Hematopoietic multipotent progenitor cell treated with erythropoietin and hydrocortisone succinate and interleukin-3 and kit ligand, for 17 days (in vitro differentiated cells): ENCODE data around the gene LCE2B.
"Not testable (repeated sequence)": the region's sequence is repeated elsewhere in the genome, so short reads cannot be mapped to it uniquely, and the experiment has no call there.

ENCODE experiments used
- DNase-seq: peaks from one replicate; pipeline ENCODE4 v3.0.0-alpha.2; 2015; ENCODE audit warnings: low spot score

Gene LCE2B, protein sequence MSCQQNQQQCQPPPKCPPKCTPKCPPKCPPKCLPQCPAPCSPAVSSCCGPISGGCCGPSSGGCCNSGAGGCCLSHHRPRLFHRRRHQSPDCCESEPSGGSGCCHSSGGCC

DNA sequence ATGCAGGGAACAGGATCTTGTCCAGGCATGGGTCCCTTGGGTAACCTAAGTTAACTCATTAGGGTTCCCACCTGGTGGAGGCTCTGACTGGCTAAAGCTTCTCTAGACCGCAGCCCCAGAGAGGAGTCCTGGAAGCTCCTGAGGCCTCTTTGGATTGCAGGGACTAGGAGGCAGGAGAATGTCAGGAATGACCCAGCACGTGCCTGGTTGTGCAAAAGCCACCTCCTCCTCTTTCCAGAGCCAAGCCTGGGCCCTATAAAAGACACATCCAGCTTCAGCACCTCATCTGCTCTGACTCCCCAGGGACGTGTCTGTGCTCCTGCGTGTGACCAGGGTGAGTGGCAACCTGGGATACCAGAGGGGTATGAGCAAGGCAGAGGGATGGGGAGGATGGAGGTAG is at the start of gene LCE2B:
Gene LCE2B (plus strand): TSS at position 301 of the 400 bp plus-strand sequence. CDS start 721 bp downstream, outside the sequence.
- DNase-seq, result not testable (repeated sequence)

DNA sequence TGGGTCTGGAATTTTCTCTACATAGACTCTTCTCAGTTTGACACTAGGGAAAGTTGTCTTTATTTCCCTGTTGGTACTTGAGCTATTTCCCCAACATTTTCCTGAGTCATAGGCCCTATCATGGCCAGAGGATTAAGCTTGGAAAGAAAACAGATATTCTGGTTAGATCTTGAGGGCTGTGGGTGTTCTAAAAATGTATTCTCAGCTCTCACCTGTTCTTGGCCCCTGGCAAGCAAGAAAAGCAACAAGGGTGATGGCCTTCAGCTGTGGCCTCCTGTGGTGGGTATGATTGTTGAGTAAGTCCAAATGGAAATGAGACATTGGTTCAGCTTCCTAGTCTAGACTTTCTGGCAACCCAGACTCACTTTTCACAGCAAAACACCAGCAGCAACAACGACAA is 45.6 kb upstream of the LCE2B start:
- no peak for DNase-seq

DNA sequence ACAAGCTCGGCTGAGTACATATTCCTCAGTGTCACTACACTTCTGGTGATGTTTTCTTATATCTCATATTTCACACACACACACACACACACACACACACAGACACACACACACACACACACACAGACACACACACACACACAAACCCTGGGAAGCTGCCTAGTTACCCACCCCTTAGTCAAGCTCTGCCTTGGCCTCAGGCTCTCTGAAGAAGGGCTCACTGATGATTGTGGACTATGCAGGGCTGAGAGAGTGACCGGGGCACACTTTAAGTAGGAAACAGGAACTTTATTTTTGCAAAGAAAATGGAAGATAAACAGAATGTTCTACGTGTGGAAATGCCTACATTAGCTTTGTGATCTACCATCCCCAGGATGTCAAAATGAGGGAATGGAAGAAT is 42.0 kb upstream of the LCE2B start:
- no peak for DNase-seq

DNA sequence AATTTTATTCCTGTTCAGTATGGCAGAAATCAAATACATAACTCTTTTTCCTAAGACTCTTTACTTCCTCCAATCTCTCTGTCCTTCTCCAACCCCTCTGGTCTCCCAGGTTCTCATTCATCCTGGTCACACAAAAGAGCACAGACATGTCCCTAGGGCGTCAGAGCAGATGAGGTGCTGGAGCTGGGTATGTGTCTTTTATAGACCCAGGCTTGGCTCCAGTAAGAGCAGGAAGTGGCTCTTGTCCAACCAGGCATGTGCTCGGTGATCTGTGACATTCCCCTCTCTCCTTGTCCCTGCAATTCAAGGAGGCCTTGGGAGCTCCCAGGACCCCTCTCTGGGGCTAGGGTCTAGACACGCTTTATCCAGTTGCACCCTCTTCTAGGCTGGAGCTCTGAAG is 40.8 kb upstream of the LCE2B start:
- DNase-seq, result no peak

DNA sequence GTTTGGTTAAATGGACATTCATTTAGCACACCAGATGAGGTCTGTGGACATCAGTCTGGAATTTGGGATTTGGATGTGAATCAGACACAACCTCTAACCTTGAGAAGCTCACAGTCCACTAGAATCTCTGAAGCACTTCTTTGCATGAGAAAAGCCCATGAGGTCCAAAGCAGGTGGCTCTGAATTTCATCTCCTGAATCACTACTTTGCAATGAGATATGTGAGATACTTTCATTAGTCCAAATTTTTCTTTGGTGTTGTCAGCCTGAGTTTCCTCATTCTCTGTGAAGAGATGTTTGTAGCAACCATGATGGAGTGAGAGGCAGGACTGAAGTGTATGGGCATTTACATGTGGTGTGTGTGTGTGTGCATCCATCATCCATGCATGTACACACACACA is 39.3 kb upstream of the LCE2B start:
- no peak for DNase-seq

DNA sequence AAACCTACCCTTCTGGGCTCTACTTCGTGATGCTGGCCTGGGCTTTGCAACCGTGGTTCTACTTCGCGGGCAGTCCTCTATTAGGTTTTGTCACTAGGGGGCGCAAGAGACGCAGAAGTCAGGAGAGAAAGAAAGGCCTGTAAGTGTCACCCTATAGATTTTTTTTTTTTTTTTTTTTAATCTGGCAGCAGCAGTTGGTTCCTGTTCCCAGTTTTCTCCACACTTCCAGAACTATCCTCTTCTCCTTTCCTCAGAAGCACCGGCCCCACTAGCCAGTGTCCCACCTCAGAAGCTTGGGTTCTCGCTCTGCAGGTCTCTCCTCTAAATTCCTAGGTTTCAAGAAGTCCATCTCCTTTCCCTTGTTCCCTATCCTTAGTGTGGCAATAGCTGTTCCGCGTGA is 31.8 kb upstream of the LCE2B start:
- DNase-seq, result peak; percentile 53

DNA sequence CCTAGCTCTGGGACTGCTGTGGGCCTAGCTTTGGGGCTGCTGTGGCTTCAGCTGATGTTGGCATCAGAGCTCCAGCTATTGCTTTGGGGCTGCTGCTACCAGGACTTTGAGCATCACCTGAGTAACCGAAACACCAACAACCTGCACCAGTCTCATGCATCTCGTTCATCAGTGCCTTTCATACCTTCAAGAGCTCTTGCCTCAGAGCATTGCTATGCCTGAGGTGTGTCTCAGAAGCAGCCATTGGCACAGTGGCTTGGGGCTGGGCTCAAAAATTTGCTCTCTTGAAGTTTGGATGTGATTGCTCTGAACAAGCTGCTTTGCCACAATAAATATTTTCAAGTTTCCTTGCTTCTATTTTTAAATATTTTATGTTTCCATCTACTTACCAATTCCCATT is 29.5 kb upstream of the LCE2B start:
- no peak for DNase-seq

DNA sequence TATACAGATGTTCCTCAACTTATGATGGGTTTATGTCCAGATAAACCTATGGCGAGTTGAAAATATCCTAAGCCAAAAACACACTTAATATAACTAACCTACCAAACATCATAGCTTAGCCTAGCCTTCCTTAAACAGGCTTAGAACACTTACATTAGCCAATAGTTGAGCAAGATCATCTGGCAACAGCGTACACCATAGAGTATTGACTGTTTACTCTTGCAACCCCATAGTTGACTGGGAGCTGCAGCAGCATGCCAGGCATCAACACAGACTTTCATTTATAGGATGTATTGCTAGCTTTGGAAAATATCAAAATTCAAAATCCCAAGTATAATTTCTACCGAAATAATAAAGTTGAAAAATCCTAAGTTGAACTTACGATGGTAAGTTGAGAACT is 28.2 kb upstream of the LCE2B start:
- DNase-seq, result no peak

DNA sequence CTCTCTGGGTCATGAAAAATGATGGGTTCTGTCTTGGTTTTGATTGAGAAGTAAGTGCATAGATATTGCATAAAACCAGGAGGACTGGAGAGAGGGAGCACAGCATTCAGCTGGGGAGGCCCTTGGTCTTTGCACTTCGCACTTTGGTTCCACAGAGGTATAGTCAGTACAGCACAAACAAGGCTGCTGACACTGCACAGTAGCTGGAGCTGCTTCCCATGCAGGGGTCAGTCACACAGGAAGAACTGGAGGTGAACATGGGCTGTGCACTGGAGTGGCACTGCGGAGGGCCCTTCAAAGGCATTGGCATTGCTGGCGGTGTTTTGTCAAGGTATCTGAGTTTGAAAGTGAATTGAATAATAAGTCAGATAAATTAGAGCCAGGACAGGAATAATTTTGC is 27.3 kb upstream of the LCE2B start:
- DNase-seq, result no peak

DNA sequence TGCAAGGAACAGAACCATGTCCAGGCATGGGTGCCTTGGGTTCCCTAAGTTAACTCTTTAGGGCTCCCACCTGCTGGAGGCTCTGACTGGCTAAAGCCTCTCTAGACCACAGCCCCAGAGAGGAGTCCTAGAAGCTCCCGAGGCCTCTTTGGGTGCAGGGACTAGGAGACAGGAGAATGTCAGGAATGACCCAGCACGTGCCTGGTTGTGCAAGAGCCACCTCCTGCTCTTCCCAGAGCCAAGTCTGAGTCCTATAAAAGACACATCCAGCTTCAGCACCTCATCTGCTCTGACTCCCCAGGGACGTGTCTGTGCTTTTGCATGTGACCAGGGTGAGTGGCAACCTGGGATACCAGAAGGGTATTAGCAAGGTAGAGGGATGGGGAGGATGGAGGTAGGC is 22.8 kb upstream of the LCE2B start, which contains the start of gene LCE2D:
Gene LCE2D (plus strand): TSS at position 283 of the 400 bp plus-strand sequence. CDS start 726 bp downstream, outside the sequence.
- DNase-seq, result no peak

DNA sequence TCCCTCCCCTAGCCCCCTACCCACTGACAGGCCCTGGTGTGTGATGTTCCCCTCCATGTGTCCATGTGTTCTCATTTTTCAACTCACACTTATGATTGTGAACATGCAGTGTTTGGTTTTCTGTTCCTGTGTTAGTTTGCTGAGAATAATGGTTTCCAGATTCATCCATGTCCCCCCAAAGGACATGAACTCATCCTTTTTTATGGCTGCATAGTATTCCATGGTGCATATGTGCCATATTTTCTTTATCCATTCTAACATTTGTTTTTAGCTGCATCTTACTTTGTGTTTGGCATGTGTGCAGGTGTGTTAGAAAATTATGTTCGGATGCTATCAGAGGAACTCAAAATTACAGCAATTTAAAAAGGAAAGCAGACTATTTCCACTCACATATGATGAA is 19.8 kb upstream of the LCE2B start:
- DNase-seq, result not testable (repeated sequence)

DNA sequence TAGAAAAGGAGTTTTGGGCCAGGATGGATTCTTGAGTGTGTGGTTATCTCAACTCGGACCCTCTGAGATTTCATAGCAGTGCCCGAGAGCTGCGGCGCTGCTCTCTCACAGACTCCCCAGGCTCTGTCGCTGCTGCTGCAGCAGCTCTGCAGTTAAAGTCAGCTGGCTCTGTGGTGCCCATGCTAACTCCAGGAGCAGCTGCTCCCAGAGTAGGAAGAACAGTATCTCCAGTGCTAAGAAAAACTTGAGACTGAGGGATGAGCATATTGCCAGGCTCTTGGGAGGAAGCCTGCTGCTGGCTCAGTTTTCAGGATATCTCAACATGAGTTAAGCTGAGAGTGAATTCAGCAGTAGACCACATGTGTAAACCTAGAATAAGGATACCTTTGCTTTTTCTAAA is 18.3 kb upstream of the LCE2B start:
- no peak for DNase-seq

DNA sequence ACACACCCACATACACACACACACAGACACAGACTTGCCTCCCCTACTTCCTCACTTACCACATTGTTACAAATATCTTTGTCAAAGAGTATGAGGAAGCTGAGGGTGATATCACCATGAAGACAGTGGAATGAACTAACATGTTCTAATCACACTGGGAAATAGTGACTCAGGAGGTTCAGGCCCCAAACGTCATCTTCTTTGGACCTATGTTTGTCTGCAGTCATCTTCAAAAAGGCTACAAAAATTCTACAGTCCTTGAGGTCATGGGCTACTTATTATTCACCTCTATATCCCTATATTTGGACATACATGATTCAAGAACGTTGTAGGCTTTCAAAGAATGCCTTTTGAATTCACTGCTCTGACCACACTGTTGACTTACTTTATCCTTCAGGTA is 12.9 kb upstream of the LCE2B start:
- no peak for DNase-seq

DNA sequence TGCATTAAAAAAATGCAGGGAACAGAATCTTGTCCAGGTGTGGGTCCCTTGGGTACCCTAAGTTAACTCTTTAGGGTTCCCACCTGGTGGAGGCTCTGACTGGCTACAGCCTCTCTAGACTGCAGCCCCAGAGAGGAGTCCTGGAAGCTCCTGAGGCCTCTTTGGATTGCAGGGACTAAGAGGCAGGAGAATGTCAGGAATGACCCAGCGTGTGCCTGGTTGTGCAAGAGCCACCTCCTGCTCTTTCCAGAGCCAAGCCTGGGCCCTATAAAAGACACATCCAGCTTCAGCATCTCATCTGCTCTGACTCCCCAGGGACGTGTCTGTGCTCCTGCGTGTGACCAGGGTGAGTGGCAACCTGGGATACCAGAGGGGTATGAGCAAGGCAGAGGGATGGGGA is 10.9 kb upstream of the LCE2B start, which contains the start of gene LCE2C:
Gene LCE2C (plus strand): TSS at position 297 of the 400 bp plus-strand sequence. CDS start 737 bp downstream, outside the sequence.
- not testable (repeated sequence) for DNase-seq

DNA sequence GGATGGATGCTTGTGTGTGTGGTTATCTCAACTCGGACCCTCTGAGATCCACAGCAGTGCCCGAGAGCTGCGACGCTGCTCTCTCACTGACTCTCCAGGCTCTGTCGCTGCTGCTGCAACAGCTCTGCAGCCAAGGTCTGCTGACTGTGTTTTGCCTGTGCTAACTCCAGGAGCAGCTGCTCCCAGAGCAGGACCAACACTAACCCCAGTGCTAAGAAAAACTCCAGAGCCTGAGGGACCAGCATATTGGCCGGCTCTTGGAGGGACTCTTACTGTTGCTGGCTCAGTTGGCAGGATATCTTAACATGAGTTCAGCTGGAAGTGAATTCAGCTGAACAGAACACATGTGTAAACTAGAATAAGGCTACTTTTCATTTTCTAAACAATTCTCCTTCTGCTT is 6.5 kb upstream of the LCE2B start:
- no peak for DNase-seq

DNA sequence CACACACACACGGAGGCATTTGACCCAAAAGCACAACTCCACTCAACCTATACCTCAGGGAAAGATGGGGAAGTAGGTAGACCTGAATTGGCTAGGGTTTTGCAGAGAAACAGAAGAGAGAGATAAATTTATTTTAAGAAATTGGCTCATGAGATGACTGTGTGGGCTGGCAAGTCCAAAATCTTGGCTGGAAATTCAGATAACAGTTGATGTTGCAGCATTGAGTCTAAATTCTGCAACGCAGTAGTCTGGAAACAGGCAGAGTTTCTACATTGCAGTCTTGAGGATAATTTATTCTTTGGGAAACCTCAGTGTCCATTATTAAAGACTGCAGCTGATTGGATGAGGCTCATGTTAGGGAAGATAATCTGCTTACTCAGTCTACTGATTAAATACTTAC is 4.3 kb upstream of the LCE2B start:
- DNase-seq, result no peak

DNA sequence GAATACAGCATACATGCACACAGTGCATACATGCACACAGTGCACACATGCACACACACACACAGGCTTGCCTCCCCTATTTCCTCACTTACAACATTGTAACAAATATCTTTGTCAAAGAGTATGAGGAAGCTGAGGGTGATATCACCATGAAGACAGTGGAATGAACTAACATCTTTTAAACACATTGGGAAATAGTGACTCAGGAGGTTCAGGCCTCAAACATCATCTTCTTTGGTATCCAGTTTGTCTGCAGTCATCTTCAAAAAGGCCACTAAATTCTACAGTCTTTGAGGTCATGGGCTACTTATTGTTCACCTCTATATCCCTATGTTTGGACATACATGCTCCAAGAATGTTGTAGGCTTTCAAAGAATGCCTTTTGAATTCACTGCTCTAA is 2.1 kb upstream of the LCE2B start:
- DNase-seq, result no peak

DNA sequence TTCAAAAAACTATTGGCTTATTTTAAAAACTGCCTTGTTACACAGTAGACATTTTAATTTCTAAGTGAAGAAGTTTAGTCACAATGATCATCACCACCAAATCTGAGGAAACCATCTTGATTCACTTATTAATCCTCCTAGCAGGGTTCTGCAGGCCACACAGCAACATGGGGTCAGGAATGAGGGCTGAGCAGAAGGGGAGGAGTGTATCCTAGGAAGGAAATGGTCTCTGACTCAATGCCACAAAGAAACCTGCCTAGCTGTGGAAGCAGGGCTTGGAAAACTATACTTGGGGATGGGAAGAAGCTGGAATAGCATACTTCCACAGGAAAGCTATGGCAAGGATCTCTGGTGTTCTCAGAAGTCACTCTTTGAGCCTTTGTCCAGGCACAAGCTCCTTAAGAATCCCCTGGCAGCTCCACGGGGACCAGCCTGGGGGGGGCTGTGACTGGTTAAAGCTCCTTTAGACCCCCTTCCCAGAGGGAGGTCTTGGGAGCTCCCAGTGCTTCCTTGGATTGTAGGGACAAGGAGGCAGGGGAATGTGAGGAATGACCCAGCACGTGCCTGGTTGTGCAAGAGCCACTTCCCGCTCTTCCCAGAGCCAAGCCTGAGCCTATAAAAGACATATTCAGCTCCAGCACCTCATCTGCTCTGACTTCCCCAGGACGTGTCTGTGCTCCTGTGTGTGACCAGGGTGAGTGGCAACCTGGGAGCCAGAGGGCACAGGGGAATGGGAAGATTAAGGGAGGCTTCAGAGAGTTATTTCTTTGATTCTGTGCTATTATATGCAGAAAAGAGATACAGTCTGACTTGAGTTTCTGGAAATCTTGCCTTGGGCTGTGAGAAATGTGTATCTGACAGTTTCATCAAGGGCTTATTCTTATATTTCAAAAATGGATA is 12.0 kb downstream of the LCE2B start, which contains the start of gene LCE2A:
Gene LCE2A (plus strand): TSS at position 645 of the 900 bp plus-strand sequence. CDS start 557 bp downstream, outside the sequence.
- DNase-seq, result no peak

DNA sequence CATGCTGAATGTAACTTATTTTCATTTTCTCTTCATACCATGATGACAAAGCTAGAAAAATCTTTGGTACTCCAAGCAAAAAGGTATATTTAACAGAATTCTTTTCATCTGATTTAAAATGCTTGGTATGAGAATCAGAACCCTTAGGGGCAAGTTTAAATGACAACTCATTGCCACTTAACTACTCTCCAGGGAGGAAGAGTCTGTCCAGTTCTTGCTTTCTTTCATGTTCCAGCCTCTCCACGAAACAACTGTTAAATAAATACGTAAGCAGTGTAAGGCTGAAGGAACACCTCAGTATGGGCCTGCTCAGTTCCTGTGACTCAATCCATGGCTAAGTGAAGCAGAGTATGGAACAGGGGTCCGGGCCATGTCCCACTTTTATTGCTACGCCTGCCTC is 13.8 kb downstream of the LCE2B start:
- DNase-seq, result no peak

DNA sequence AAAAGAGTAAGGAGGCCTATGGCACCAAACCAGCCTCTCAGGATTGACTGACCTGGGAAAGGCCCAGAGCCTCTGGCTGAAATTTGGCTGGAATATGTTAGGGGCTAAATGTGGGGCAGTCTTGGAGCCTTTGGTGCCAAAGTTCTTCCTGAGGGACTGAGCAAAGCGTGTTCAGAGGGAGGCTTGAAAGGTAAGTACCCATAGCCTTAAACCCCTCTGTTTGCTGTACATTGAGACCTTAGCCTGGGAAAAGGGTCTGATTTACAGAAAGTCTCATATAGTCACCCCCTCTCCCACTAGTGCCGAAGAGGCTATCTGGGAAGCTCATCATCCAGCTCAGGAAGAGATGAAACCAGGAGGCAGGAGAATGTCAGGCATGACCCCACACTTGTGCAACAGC is 21.9 kb downstream of the LCE2B start, which contains the start of gene LCE4A:
Gene LCE4A (plus strand): TSS at position 301 of the 400 bp plus-strand sequence. CDS start 916 bp downstream, outside the sequence.
- no peak for DNase-seq

DNA sequence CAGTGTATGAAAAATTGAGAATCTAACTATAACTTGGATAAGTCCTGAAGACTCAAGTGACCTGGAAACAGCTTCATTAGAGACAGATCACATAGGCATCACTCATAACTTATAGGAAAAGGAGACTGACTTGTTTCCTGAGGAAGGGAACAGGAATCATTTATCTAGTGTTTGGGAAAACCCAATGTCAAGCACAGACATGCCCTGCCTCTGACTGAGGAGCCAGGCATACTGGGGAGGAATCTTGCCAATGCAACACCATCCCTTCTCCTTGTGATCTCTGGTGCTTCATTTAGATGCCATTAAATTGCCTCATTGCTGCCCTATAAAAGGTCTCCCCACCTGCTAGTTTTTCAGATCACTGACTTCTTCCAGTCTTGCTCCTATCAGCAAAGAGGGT is 32.3 kb downstream of the LCE2B start:
- no peak for DNase-seq

DNA sequence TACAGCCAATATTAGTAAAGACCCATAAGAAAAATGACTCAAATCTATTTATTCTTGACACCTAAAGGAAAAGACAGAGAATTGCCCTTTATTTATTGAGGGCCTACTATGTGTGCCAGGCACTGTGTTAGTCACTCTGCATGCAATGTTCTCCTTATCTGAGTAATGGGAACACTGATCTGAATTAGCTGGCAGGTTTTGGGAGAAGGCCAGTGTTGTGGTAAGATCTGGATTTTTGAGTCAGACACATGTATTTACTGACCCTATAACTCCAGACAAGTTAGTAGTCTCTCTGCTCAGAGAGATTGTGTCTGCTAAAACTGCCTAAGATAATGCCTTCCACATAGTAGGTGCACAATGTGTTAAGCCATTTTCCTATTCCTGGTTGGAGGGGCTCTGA is 39.3 kb downstream of the LCE2B start:
- DNase-seq, result no peak

DNA sequence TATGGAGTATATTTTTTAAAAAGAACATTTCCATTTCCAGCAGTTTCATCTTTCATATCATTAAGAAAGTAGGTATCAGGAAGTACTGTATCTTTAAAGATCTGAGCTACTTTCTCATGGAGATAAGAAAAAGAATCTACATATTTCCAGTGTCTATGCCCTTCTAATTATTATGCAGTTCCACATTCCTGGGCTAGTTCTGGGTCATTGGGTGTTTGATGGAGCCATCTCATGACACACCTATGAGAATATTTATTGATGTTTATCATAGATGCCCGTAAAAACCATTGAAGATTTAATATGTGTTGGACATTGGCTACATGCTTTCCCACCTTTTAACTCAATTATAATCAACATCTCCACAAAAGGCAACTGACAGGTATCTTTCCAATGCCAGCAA is 43.1 kb downstream of the LCE2B start:
- DNase-seq, result no peak
